Daoy (cell line): ENCODE results near the gene CUL9. TPM values are rescaled to one million over a fixed set of nuclear protein-coding genes. Genes with fewer than 3 reads are reported as not detected.
"Not testable (repeated sequence)": the region's sequence is repeated elsewhere in the genome, so short reads cannot be mapped to it uniquely, and the experiment has no call there.

ENCODE experiments used
- DNase-seq: peaks from one replicate; pipeline ENCODE4 v3.0.0-alpha.2; 2015; ENCODE audit warnings: low read depth
- total RNA-seq: library from RNA; depleted of rRNA; stranded (reverse); fragments of >200 nt; shearing (Covaris generic); gene quantifications from 2 replicates; pipeline ENCODE4 v1.2.3, GENCODE V29; 2014; rRNA removed

Gene CUL9
- total RNA-seq: 23.7 and 26.9 TPM in 2 replicates

GRCh38 chr6:43181942-43182860 is at the start of gene CUL9:
CUL9 (plus strand) TSS chr6:43182196; CDS start chr6:43184311, 2,115 bp downstream.
- DNase-seq: peak; percentile 89

GRCh38 chr6:43138267-43138666 is 43.7 kb upstream of the CUL9 start:
- DNase-seq: no peak

- not testable (repeated sequence) for DNase-seq
These were observed 42.0 kb upstream of the CUL9 start for GRCh38 chr6:43139973-43140372.

GRCh38 chr6:43141644-43142043 is 40.4 kb upstream of the CUL9 start:
- no peak for DNase-seq

- DNase-seq: no peak
These were observed 39.9 kb upstream of the CUL9 start for GRCh38 chr6:43142101-43142500.

GRCh38 chr6:43143235-43144128 is 38.5 kb upstream of the CUL9 start:
- DNase-seq: peak; percentile 90

- no peak for DNase-seq
These were observed 37.1 kb upstream of the CUL9 start for GRCh38 chr6:43144879-43145278.

- no peak for DNase-seq
These were observed 35.7 kb upstream of the CUL9 start for GRCh38 chr6:43146261-43146660.

GRCh38 chr6:43146709-43147688 is 35.0 kb upstream of the CUL9 start:
- no peak for DNase-seq

- DNase-seq: no peak
These were observed 34.1 kb upstream of the CUL9 start for GRCh38 chr6:43147691-43148477.

GRCh38 chr6:43149265-43149664 is 32.7 kb upstream of the CUL9 start:
- DNase-seq: no peak

- no peak for DNase-seq
These were observed 31.8 kb upstream of the CUL9 start for GRCh38 chr6:43150051-43150751.

GRCh38 chr6:43159599-43159998 is 22.4 kb upstream of the CUL9 start:
- no peak for DNase-seq

- DNase-seq: no peak
These were observed 18.1 kb upstream of the CUL9 start for GRCh38 chr6:43163899-43164298.

- no peak for DNase-seq
These were observed 11.5 kb upstream of the CUL9 start for GRCh38 chr6:43170417-43170930.

GRCh38 chr6:43170931-43171706 is 10.9 kb upstream of the CUL9 start, which contains the start of gene SRF:
SRF (plus strand) TSS chr6:43171269; CDS start chr6:43171657, 388 bp downstream.
- DNase-seq: peak; percentile 100

- DNase-seq: peak; percentile 33
These were observed 10.3 kb upstream of the CUL9 start for GRCh38 chr6:43171707-43172103.
